Pancreas (tissue), 10 donors: ENCODE results near the gene BTN1A1. TPM values are rescaled to one million over a fixed set of nuclear protein-coding genes. Genes with fewer than 3 reads are reported as not detected.
A peak's percentile ranks its signal among the peaks of the same experiment; 100 is the strongest.

Experiments
- ATAC-seq, 4 donors: fragments of 200-7000 bp; cut with Tn5 transposase; one replicate each; pipeline versions ENCODE4 v1.8.0 to v1.9.1; 2020; ENCODE audit warnings: mild to moderate bottlenecking in 4 of 4, moderate library complexity in 4 of 4
- DNase-seq, 6 donors: peaks; one replicate each; pipeline ENCODE4 v3.0.0-alpha.2; 2020
- FAIRE-seq: peaks from 2 replicates; lab custom pipeline; 2012; peaks lifted over from hg19 to GRCh38; lab: Jason Lieb, UNC
- H3K27ac ChIP-seq, 4 donors: fragments of 200-600 bp; sonication (generic); 1 replicate in 3 of 4; 2 replicates in 1 of 4; pipeline versions ENCODE4 v1.5.0 to v1.8.0; 2020
- H3K27me3 ChIP-seq, 4 donors: fragments of 200-600 bp; one replicate each; pipeline ENCODE4 v1.8.0; 2021
- H3K36me3 ChIP-seq, 3 donors: fragments of 200-600 bp; sonication (generic) in 1 of 3; one replicate each; pipeline versions ENCODE4 v1.5.0 to v1.8.0; 2020 to 2021
- H3K4me1 ChIP-seq, 3 donors: fragments of 200-600 bp; one replicate each; pipeline ENCODE4 v1.8.0; 2021
- H3K4me3 ChIP-seq, 4 donors: fragments of 200-600 bp; sonication (generic) in 2 of 4; one replicate each; pipeline versions ENCODE4 v1.5.0 to v1.8.0; 2020 to 2021
- H3K9me3 ChIP-seq, 4 donors: fragments of 200-600 bp; one replicate each; pipeline ENCODE4 v1.8.0; 2021
- WGBS, 2 donors: extraction: QIAGEN DNeasy Blood & Tissue Kit; methylation state at CpG; one replicate each; pipeline ENCODE4 v1.1.7; 2013; 5-methylcytosine and 5-hydroxymethylcytosine counted together
- intact Hi-C, 3 donors: fragments of 100-400 bp; cut with DNase I; formaldehyde crosslinking; loops; one replicate each; pipeline versions ENCODE4 v1.11.1 to v1.14.2; 2022
- polyA plus RNA-seq, 2 donors: library from polyadenylated mRNA; stranded (reverse); fragments of 200-250 nt; gene quantifications; one replicate each; pipeline ENCODE4 v1.2.3, GENCODE V29; 2013
- total RNA-seq, 6 donors: library from RNA; stranded (reverse); fragmentation: NEBNext Ultra II Directional in 4 of 6; extraction: Animal tissue kit (Norgen Biotek cat#: 25700) in 4 of 6; gene quantifications; one replicate each; pipeline versions ENCODE4 v1.2.1 to v1.2.4, GENCODE V29; 2021 to 2023
- TF ChIP-seq, protein P1 (sequence below), 4 donors: fragments of 200-600 bp; sonication (generic) in 3 of 4; IDR thresholded peaks; one replicate each; pipeline versions ENCODE4 v1.5.0 to v1.8.0; 2021; ENCODE audit warnings: antibody characterized with exemption in 4 of 4
- donor health status: healthy with polysubstance abuse.
- donor health status: DM: no; HTN: no; CAD: no; lungs with moderate emphysema.
- donor health status: DM: no; HTN: no; CAD: no.
- donor health status: control.
- donor health status: control.
- donor health status: Bipolar disorder and iron deficiency.
- donor health status: DM: yes; HTN: yes; CAD: no.
- donor health status: DM: no; HTN: no; CAD: no.
- donor health status: DM: no; HTN: no; CAD: no.
- donor health status: DM: yes; HTN: yes; CAD: no.

Gene BTN1A1
- total and polyA plus RNA-seq, 8 donors, result not detected

DNA sequence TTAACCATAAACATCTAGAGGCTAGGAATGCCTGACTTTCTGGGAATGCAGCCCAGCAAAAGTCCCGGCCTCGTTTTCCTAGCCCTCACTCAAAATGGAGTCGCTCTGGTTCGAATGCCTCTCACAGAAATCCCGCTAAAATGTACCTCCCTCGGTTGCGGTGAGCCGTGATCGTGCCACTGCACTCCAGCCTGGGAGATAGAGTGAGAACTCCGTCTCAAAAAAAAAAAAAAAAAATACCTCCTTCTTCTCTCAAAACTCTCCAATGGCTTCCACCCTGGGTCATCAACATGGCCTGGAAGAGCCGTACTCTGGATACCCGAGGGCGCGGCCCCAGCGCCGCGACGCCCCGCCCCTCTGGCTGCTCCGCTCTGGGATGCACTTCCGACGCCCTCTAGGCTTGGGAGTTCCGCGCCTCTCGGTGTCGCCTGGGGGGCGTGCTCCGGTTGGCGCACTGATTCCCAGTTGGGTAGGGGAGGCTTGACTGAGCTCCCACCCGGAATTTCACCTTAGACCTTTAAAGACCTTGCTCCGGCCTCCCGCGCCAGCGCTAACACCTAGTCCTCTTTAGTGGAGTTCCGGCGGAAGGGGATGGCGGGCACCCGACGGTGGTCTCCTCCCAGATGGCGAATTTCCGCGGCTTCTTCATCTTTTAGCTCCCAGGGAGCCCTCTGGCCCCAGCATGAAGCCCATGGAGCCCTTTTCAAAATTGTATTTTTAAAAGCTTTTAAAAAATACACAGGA, 50.3 kb downstream of the BTN1A1 start:
- intact Hi-C loops, result no loop called here
- H3K27ac ChIP-seq, result no peak overlapping the region
- ATAC-seq, result peak in 2 of 4 donors; percentile 21 to 36

GRCh38 chr6:26552205-26552604, 52.1 kb downstream of the BTN1A1 start:
- no peaks in the 10 kb centered on the region for H3K27me3 ChIP-seq
- DNase-seq (no peak), FAIRE-seq (no peak), ATAC-seq (no peak)
- TF ChIP-seq, protein P1, sequence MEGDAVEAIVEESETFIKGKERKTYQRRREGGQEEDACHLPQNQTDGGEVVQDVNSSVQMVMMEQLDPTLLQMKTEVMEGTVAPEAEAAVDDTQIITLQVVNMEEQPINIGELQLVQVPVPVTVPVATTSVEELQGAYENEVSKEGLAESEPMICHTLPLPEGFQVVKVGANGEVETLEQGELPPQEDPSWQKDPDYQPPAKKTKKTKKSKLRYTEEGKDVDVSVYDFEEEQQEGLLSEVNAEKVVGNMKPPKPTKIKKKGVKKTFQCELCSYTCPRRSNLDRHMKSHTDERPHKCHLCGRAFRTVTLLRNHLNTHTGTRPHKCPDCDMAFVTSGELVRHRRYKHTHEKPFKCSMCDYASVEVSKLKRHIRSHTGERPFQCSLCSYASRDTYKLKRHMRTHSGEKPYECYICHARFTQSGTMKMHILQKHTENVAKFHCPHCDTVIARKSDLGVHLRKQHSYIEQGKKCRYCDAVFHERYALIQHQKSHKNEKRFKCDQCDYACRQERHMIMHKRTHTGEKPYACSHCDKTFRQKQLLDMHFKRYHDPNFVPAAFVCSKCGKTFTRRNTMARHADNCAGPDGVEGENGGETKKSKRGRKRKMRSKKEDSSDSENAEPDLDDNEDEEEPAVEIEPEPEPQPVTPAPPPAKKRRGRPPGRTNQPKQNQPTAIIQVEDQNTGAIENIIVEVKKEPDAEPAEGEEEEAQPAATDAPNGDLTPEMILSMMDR (IDR thresholded peaks at IDR 0.05), result no peak
- intact Hi-C loops, result no loop called here
- H3K27ac ChIP-seq, result no peak overlapping the region
- WGBS, 2 donors, result 81 to 85% methylated on average over 10 of the region's 10 CpGs
- no peaks in the 10 kb centered on the region for H3K9me3 ChIP-seq
- peaks cover 0 to 3% (median 0%) of the 10 kb centered on the region in 3 donors for H3K4me1 ChIP-seq
- H3K4me3 ChIP-seq, result no peak overlapping the region
- H3K36me3 ChIP-seq, result no peaks in the 10 kb centered on the region

More for the DNA sequence above, 50.3 kb downstream of the BTN1A1 start:
- 10 to 11% methylated on average over 42 of the region's 42 CpGs for WGBS, 2 donors
- Histone ChIP-seq H3K9me3 (no peaks in the 10 kb centered on the region), H3K36me3 (peaks cover 0 to 2% (median 0%) of the 10 kb centered on the region in 3 donors), H3K27me3 (no peaks in the 10 kb centered on the region), H3K4me3 (peak overlapping the region in 2 of 4 donors; percentile 12 to 42), H3K4me1 (peaks cover 0 to 3% (median 0%) of the 10 kb centered on the region in 3 donors)
- DNase-seq, result peak in 3 of 6 donors; percentile 41 to 69 (median 62)
- TF ChIP-seq, protein P1 (IDR thresholded peaks at IDR 0.05), result no peak
- FAIRE-seq, result no peak

DNA sequence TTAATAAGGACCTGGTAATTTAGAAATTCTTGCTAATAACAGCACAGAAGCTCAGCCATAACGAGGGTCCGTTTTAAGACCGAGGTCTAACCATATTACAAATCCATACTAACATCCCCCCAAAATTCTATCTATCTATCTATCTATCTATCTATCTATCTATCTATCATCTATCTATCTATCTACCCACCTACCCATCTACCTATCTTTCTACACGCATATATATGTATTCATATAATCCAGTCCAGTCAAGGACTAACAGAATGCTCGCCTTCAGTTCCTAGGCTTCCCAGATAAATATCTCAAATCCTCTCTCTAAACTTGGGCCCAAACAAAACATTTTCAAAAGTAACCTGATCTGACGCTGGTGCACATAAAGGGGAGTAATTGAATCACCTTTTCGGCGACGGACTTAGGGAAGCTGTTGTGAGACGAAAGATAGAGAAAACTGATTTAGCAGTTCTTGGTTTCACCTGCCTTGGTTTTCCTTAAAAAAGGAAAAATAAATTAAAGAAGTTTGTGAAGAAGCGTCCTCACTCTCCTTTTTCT, 52.6 kb downstream of the BTN1A1 start:
- WGBS, 2 donors, result 46 to 47% methylated on average over 11 of the region's 11 CpGs
- peak overlapping the region in 1 of 4 donors; percentile 41 for H3K4me3 ChIP-seq

GRCh38 chr6:26553264-26553634, 53.1 kb downstream of the BTN1A1 start:
- DNase-seq (peak in 5 of 6 donors; percentile 43 to 75 (median 71)), FAIRE-seq (no peak), ATAC-seq (peak; percentile 79 to 83 (median 82))
- TF ChIP-seq, protein P1 (IDR thresholded peaks at IDR 0.05), result no peak
- H3K36me3 ChIP-seq, result no peaks in the 10 kb centered on the region
- H3K9me3 ChIP-seq, result no peaks in the 10 kb centered on the region
- H3K27me3 ChIP-seq, result no peaks in the 10 kb centered on the region
- H3K4me3 ChIP-seq, result peak overlapping the region in 3 of 4 donors; percentile 0 to 41 (median 29)
- H3K4me1 ChIP-seq, result peaks cover 0 to 3% (median 0%) of the 10 kb centered on the region in 3 donors
- WGBS, 2 donors, result 0% methylated on average over 13 of the region's 13 CpGs
- intact Hi-C loops, result no loop called here
- peak overlapping the region in 2 of 4 donors; percentile 41 for H3K27ac ChIP-seq

More for the DNA sequence above, 52.6 kb downstream of the BTN1A1 start:
- TF ChIP-seq, protein P1 (IDR thresholded peaks at IDR 0.05), result no peak
- no peaks in the 10 kb centered on the region for H3K27me3 ChIP-seq
- peaks cover 0 to 3% (median 0%) of the 10 kb centered on the region in 3 donors for H3K4me1 ChIP-seq
- H3K9me3 ChIP-seq, result no peaks in the 10 kb centered on the region
- H3K27ac ChIP-seq, result no peak overlapping the region
- intact Hi-C loops, result no loop called here
- no peaks in the 10 kb centered on the region for H3K36me3 ChIP-seq
- ATAC-seq (no peak), DNase-seq (no peak), FAIRE-seq (no peak)
